Hematopoietic multipotent progenitor cell treated with erythropoietin and hydrocortisone succinate and interleukin-3 and kit ligand, for 15 days (in vitro differentiated cells): Measurements from ENCODE around the gene RRP7A.
A peak's percentile ranks its signal among the peaks of the same experiment; 100 is the strongest.
"Not testable (repeated sequence)": the region's sequence is repeated elsewhere in the genome, so short reads cannot be mapped to it uniquely, and the experiment has no call there.

ENCODE experiments used
- DNase-seq: peaks from one replicate; pipeline ENCODE4 v3.0.0-alpha.2; 2015; ENCODE audit warnings: low spot score

Gene RRP7A

GRCh38 chr22:42535082-42535731 is 15.6 kb upstream of the RRP7A start:
- DNase-seq = not testable (repeated sequence)

GRCh38 chr22:42533638-42533977 is 14.0 kb upstream of the RRP7A start:
- no peak for DNase-seq

GRCh38 chr22:42531401-42532084 is 11.9 kb upstream of the RRP7A start:
- DNase-seq = not testable (repeated sequence)

GRCh38 chr22:42529435-42529834 is 9.8 kb upstream of the RRP7A start:
- DNase-seq = not testable (repeated sequence)

GRCh38 chr22:42528591-42529307 is 9.2 kb upstream of the RRP7A start:
- no peak for DNase-seq

- no peak for DNase-seq
Measured at GRCh38 chr22:42522546-42522945, 3.0 kb upstream of the RRP7A start.

GRCh38 chr22:42521228-42521546 is 1.6 kb upstream of the RRP7A start:
- no peak for DNase-seq

GRCh38 chr22:42518638-42519524 is 715 bp downstream of the RRP7A start:
- DNase-seq = not testable (repeated sequence)

- DNase-seq = not testable (repeated sequence)
Measured at GRCh38 chr22:42517103-42517502, 2.5 kb downstream of the RRP7A start.

- DNase-seq = no peak
Measured at GRCh38 chr22:42515896-42516295, 3.7 kb downstream of the RRP7A start.

GRCh38 chr22:42515304-42515703 is 4.3 kb downstream of the RRP7A start:
- not testable (repeated sequence) for DNase-seq

- DNase-seq = not testable (repeated sequence)
Measured at GRCh38 chr22:42514331-42514730, 5.3 kb downstream of the RRP7A start.

- DNase-seq = not testable (repeated sequence)
Measured at GRCh38 chr22:42512273-42512990, 7.2 kb downstream of the RRP7A start.

GRCh38 chr22:42511401-42511891 is 8.2 kb downstream of the RRP7A start:
- DNase-seq = no peak

- DNase-seq = no peak
Measured at GRCh38 chr22:42509548-42509947, 10.0 kb downstream of the RRP7A start.

- not testable (repeated sequence) for DNase-seq
Measured at GRCh38 chr22:42508975-42509364, 10.6 kb downstream of the RRP7A start.

GRCh38 chr22:42508327-42508974 is 11.1 kb downstream of the RRP7A start:
- not testable (repeated sequence) for DNase-seq

GRCh38 chr22:42500836-42501179 is 18.8 kb downstream of the RRP7A start:
- no peak for DNase-seq

- peak; percentile 78 for DNase-seq
Measured at GRCh38 chr22:42500161-42500835, 19.3 kb downstream of the RRP7A start.

- not testable (repeated sequence) for DNase-seq
Measured at GRCh38 chr22:42499773-42500160, 19.8 kb downstream of the RRP7A start.
